GM19324 (cell line): ENCODE results near the gene TBXA2R.

ENCODE experiments used
- ATAC-seq: cut with Tn5 transposase; IDR thresholded peaks from one replicate; pipeline ENCODE4 v1.9.1; 2021; ENCODE audit warnings: mild to moderate bottlenecking, moderate library complexity; ENCODE audit not compliant: unreplicated experiment, low FRiP score

TBXA2R gene

DNA sequence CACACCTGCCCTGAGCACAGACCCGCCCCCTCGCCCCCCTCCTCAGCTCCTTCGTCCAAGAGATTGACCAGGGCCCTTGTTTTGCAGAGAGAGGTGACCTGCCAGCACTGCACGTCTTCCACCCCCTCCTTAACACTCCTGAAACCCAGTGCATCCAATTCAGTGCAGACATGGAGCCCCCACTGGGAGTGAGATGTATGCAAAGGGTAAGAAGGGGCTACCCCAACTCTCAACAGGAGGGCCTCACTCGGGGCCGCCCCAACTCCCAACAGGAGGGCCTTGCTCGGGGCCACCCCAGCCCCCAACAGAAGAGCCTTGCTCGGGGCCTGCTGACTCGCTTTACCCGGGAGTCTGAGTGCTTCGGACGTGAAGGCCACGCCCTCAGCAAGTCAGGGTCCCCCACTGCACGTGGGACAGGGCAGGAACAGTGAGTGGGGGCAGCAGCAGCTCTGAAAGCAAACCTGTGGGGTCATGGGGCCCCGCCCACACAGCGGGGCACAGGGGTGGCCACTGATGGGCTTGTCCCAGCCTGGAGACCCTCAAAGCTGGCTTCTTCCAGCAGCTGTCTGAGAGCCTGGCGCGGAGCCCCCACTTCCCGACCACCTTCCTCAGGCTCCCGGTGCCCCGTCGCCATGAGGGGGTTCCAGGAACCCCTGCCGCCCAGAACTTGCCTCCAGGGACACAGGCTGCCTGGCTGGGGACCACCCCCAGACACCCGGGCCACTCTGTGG, 14.3 kb upstream of the TBXA2R start:
- ATAC-seq, result no peak

GRCh38 chr19:3620145-3620816, 13.6 kb upstream of the TBXA2R start:
- no peak for ATAC-seq

DNA sequence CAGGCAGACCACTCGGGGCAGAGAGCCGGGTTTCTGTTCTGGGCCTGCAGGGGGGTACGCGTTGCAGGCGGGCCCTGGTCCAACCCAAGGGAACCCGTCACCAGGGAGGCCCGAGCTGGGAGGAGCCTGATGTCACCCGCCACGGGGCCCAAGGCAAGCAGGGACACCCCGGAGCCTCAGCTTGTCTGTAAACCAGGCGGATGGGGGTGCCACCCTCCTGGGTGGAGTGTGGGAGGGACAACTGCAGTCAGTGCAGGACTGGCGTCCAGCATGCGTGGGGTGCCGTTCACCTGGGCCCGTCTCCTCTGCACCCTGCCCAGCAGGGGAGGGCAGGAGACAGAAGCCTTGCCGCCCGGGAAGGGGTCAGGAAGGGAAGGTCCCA, 12.9 kb upstream of the TBXA2R start:
- ATAC-seq, result no peak

GRCh38 chr19:3618811-3619630, 12.3 kb upstream of the TBXA2R start:
- no peak for ATAC-seq

DNA sequence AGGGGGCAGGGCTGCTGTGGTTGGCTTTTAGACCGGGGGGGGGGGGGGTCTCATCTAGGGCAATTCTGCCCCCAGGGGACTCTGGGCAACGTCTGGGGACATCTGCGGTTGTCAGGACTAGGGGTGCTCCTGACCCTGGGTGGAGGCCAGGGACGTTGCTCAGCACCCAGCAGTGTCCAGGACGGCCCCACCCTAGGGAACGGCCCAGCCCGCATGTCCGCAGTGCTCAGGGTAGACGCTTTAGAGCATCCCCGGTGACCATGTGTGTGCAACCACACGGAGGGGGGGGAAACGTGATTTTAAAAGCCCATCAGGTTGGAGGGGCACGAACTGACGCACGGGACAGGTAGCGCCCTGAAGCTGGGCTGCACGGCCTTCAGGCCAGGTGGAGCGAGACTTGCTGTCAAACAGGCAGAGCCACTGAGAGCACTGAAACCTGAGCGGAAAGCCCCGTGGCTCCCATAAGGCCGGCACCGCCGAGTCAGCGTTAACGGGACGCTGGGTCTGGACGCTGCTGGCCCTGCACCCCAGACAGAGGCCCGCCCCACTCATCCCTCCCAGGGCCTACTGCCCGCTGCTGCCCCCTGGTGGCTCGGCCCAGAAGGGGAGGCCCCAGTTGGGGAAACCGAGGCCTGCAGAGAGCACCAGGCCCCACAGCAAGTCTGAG, 11.6 kb upstream of the TBXA2R start:
- no peak for ATAC-seq

- ATAC-seq, result no peak
Observed at GRCh38 chr19:3617463-3617862, 10.8 kb upstream of the TBXA2R start.

DNA sequence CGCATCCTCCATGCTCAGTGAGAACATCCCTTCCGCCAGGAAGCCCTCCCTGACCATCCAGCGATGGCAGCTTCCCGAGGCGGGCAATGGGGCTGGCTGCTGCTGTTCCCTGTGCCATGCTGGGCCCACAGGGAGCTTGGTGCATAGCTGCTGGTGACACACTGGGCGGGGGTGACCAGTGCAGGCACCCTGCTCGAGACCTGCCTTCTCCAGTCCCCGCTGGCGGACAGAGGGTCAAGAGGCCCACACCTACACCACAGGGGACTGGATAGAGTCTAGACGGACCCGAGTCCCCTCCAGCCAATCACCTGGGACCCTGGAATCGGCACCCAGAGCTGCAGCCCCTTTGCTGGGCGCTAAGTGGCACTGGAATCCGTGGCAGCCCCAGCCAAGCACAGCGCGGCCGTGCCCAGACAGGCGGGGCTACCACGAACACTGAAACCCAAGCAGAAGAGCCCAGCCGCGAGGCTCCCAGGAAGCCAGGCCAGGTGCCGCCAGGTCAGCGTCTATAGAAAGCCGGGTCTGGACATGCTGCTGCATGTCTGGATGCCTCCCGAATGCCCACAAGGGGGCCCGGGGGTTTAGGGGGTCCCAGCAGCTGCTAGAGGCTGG, 9.0 kb upstream of the TBXA2R start:
- no peak for ATAC-seq

DNA sequence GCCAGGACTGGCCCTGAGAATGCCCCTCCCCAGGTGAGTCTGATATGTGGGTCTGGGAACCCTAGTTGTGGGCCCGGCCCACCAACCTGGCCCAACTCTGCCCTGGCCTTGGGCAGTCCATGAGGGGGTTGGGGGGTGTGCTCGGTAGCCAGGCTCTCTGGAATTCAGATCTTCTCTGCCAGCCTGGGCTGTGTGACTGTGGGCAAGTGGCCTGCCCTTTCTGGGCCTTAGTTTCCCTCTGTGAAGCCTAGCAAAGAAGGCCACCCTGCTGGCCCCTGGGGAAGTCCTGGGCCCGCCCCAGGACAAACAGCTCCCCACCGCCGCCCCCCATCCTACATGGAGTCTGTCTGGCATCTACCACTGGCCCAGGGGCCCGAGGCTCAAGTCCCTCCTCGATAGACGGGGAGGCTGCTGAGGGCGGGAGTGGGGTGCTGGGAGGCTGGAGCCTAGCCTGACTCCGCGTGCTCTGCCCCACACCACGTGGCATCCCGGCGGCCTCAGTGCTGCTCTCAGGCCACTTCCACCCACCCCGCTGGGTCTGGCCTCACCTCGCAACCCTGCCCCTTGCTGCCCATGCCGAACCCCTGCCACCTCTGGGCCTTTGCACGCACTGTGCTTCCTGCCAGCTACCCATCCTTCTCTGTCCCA, 8.3 kb upstream of the TBXA2R start:
- no peak for ATAC-seq

DNA sequence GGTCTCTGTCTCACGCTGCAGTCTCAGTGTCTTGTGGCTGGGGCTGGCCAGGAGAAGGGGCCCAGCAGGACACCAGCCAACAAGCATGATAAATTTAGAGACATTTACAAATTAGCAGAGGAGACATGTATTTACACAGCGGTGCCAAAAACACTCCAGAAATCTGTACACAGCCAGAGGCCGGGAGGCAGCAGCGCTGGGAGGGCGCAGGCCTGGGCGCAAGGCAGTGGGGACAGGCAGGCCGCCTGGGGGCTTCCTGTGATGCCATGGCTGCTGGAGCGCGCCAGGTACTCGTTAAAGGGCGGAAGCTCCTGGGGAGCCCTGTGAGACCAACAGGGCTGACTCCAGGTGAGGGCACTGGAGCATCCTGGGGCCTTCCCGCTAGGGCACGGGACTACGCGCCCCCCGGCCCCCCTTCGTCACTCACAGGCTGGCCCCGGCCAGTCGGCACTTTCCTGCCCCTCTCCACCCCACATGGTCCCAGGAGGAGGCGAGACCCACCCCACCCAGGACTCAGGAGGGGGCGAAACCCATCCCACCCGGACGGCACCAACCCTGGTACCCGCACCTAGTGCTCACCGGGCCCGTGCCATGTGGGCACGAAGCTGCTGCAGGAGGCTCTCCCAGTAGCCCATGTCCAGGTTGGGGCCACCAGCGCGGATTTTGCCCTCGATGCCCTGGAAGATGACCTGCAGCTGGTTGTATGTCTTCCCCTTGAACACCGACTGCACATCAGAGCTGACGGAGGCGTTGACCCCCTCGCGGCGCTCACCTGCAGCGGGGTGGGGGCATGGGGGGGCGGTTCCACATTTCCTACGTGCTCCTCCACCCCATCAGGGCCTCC, 7.4 kb upstream of the TBXA2R start:
- ATAC-seq, result no peak

DNA sequence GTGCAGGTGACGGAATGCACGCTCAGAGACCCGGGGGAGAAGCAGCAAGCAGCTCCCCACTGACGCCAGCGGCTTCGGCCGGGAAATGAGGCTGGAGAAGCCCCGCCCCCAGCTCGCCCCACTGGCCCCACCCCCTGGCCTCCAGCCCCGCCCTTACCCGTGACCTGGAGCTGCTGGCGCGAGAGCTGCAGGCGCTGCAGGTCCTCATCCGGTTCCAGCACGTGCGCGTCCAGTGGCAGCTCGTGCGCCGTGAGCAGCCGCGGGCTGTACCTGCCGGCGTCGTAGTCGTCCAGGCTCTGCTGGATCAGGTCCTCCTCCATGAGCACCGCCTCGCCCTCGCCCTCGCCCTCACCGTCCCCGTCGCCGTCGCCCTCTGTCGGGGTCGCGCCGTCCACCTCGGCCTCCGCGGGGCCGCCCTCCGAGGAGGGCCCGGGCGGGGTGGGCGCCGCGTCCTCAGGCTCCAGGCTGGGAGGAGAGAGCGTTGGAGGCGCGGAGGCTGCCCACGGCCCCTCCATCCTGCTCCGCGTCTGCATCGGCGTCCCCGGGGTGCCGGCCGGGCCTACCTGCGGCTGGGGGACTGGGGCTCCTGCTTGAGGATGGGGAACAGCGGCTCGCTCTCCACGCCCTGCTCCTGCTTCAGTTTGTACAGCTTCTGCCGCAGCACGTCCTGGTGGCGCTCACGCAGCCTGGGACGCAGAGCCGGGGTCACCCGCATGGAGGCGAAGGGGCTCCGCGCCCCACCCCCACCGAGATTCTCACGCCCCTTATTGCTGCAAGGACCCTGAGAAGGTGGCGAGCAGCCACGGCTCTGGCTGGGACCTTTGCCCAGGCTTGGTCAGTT, 6.4 kb upstream of the TBXA2R start:
- no peak for ATAC-seq

DNA sequence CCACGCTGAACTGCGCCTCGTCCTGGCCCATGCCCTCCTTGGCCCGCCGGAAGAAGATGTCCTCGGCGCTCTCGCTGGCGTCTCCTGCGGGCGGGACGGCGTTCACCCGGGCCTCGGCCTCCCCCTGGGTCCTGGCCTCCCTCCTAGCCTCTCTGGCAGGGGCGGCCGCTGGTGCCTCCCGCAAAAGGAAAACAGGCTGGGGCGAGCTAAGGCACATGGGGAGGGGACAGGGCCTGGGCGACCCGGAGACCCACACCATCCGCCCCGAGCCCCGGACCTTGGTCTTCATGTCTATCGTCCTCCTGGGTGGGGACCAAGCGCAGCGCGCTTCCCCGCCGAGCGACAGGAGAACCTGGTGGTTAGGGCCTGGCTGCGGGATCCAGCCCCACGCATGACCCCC, 5.7 kb upstream of the TBXA2R start:
- no peak for ATAC-seq

GRCh38 chr19:3611841-3612240, 5.2 kb upstream of the TBXA2R start:
- ATAC-seq, result no peak

DNA sequence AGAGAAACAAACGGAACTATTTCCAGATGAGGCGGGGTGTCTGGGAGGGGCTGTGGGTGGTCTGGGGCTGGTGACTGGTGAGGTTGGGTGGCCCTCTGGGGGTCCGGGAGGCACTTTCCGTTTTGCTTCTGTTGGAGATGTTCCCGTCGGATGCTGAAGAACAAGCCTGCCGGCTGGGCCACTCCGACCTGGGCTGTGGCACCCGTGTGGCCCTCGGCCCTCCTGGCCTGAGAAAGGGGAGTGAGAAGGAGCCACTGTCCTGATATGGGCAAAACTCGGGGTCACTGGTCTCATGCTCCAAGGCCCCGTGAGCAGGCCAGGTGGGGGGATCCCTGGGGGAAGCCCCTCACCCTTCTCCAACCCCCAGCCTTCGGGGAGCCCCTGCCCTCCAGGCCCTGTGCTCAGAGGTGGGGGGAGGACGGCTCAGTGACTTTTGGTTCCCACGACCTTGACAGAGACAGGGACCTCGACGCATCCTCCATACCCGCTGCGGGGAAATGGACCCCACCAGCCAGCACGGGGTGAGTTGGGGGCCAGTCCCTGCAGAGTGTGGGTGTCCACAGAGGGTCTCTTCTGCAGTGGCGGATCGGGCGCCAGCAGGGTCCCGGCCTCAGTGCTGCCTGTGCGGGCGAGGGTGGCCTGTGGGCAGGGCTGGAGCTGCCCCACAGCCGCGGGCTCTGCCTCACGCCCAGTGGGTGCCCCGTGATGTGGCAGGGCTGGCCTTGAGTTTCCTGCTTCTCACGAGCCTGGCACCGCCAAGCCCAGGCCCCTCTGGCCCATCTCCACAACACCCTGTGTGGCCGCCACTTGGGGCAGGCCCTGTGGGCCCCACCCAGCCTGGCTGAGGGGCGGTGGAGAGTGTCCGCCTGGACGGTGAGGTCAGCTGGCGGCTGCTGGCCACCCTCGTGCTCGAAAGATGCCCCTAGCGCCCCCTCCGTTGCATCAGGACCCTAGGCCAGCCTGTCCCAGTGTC, 4.4 kb upstream of the TBXA2R start:
- ATAC-seq, result no peak

DNA sequence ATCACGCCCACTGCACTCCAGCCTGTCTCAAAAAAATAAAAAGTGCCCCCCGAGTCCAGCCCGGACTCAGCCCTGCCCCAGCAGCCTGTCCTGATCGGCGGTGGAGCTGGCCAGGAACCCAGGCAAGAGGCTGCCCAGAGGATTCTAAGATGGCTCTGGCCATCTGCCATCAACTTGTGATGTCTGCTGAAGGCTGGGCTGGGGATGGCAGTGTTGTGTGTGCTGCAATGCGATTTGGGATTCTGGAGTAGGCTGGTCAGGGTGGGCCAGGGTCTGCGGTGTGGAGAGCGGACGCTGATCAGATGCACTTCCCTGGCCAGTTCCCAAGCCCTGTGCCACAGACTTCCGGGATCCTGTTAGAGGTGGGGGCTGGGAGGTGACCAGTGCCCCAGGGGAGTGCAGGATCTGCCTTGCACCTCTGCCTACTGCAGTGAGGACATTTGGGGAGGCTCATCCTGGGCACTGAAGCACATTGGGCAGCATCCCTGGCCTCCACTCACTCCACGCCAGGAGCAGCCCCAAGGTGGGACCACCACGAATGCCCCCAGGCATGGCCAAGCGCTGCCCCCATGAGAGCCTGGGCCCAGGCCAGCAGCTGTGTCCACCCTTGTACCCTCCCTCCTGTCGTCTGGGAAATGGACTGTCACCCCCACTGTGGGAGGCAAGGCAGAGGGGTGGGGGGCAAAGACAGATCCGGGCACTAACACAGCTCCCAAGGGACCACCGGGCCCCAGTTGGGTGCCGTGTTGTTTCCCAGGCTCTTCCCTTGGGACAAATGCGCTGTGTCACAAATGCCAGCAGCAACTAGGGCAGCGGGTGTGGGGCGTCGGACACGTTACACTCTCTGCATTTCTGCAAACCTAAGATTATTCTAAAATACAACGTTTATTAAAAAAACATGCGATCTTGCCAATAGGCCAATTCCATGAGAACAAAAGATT, 3.4 kb upstream of the TBXA2R start:
- ATAC-seq, result no peak

DNA sequence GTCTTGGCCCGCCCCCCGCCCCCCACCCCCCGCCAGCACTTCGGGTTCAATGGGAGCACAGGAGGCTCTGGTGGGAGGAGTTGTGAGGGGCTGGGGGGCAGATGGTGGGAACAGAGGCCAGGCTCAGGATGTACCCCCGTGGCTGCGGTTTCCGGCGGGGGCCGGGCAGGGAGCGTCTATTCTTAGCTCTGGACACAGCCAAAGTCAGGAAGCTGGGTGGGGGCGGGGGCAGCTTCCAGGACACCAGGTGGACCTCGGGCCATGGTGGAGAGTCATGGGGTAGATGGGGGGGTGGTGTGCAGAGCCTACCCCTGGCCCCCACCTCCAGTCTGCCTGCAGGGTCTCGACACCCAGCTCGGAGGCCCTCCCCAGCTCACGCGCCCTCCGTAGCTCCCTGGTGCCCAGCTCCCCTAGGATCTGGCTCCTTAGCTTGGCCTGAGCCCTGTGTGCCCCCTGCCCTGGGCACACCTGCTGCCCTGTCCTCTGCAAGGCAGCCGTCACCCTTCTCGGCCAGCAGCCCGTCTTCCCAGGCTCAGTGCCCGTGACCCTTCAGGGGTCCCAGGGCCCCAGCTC, 2.2 kb upstream of the TBXA2R start:
- no peak for ATAC-seq
